HG02588 (cell line): ENCODE results near the gene DPP10.
"Not testable (repeated sequence)": the region's sequence is repeated elsewhere in the genome, so short reads cannot be mapped to it uniquely, and the experiment has no call there.

ENCODE experiments used
- ATAC-seq: cut with Tn5 transposase; IDR thresholded peaks from one replicate; pipeline ENCODE4 v1.9.1; 2021; ENCODE audit warnings: mild to moderate bottlenecking, moderate library complexity; ENCODE audit not compliant: unreplicated experiment

DPP10 gene

DNA sequence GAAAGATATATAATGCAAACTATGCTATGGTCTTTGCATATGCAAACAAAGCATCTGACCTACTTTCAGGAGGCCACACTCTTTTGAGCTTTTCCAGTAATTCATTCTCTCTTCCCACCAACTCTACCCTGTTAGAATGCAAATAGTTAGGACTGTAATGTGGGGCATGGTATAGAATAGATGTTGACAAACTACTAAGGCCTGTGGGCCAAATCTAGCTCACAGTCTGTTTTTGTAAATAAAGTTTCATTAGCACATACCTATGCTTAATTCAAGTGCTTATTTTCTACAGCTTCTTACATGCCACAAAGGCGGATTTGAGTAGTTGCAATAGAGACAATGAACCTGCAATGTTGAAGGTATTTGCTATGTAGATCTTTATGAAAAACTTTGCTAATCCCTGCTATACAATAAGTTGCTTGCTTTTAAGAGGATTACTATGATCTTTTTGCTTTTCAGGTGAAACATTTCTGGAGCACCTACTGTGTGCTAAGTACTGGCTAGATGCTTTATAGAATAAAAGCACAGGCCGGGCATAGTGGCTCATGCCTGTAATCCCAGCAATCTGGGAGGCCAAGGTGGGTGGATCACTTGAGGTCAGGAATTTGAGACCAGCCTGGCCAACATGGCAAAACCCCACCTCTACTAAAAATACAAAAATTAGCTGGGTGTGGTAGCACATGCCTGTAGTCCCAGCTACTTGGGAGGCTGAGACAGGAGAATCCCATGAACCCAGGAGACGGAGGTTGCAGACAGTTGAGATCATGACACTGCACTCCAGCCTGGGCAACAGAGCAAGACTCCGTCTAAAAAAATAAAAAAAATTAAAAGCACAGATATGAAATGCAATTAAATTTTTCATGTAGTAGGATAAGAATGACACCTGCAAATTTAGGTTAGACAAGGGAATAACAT is 267.8 kb downstream of the DPP10 start:
- ATAC-seq = no peak

DNA sequence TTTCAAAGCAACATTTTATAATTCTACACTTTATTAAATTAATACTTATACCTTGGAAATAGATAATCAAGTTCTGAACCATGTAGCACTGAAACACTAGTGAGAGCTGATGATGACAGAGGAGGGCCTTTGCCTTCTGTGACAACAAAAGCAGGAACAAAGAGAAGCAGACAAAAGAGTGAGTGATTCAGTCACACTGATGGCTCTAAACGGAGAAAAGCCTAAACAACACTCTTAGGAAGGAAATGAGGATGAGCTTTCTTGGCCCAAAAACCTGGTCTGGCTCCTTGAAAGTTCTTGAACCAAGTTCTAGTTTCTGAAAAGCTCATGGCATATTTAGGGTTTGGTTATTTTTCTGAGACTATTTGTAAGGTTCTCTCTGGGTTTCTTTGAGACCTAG is 271.9 kb downstream of the DPP10 start:
- no peak for ATAC-seq

DNA sequence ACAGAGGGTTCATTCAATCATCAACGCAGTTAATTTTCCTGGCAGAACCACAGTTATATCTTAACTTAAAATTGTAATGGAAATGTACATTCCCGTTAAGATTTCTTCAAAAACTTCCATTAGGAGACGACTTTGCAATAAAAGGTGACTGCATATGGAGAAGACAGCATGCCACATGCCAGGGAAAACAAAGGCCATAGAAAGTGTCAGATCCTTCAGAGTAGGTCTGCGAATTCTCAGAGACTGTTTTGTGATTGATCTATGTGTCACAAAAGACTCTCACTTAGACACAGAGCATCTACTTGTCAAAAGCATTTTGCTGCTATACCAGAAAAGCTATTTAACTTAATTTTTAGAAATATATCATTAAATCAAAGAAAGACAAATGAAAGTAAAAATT is 274.6 kb downstream of the DPP10 start:
- ATAC-seq = no peak

DNA sequence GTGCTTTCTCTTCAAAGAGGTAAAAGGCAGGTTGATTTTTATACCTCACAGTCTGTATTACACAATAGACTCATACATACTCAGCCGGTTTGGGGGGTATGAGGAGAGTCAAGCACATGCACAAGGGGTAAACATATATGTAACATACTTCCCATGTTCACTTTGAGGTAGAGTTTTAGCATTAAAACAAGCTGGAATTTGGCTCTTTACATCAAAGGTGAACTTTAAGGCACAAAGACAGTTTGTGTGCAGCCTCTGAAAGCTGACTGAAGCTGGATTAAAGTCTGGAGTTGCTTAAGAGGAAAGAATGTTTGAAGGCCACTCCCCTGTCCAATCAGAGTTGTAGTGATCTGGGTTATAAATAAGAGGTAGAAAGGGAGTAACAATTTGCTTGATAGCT is 282.0 kb downstream of the DPP10 start:
- ATAC-seq = no peak

DNA sequence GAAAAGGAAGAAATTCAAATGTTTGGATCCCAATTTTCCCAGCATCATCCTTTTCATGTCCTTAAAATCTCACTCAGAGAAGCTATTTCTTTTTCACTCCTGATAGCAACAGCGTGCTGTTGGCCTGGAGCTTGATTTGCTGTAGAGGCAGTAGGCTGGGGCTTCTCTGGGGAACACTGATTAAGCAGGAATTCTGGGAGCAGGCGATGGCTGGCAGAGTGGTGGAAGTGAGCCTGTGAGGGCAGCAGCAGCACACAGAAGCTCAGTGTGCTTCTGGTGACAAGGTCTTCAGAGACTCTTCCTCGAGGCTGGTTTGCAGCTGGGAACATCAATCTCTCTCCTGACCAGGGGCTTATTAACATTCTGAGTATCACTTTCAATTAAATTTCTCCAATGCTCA is 284.6 kb downstream of the DPP10 start:
- ATAC-seq = no peak

DNA sequence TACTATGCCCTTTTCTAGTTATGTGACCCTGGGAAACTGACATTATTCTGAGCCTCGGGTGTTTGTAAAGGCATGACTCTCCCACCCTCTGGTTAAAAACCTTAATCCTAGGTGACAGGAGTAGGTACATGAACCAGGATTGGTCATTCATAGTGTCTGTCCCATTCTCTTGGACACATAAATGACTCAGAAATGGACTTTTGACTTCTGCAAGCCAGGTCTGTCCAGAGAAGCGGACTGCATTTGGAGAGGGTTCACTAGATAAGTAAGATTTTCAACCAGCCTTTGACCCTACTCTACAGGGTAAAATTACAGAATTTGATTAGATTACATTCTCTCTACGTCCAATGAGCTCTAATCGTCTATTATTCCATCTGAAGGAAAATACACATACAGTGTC is 285.9 kb downstream of the DPP10 start:
- no peak for ATAC-seq

DNA sequence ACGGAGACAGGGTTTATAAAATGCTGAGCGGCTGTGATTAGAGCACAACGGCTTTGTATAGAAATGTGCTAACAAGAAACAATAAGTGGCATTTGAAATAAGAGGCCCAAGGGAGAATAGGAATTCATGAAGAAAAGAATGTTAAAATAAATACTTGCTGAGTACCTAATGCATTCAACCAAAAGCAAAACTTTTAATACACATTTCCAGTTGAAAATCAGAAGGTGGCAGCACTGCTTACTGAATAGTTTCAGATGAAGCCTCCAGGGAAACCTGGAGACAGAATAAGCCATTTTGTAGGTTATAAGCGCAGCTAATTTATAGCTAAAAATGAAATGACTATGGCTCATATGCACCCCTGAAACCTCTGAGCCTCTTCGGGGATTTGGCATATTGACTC is 286.6 kb downstream of the DPP10 start:
- no peak for ATAC-seq

DNA sequence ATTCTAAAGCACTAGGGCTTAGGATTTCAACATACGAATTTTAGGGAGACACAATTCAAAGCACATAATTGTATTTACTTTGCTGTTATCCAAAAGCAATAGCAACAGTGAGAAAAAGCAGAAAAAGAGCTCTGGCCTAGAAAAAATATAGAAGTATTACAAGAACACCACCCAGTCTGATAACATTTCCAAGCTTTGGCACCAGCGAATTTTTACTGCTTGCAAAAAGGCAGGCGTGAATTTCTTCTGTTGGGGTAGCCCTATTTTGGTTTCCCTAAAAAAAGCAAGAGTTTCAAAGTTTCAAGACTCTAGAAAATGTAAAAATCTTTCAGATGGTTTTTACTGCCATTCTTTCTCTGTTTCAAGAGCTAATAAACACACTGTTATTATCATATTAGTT is 292.7 kb downstream of the DPP10 start:
- ATAC-seq = no peak

DNA sequence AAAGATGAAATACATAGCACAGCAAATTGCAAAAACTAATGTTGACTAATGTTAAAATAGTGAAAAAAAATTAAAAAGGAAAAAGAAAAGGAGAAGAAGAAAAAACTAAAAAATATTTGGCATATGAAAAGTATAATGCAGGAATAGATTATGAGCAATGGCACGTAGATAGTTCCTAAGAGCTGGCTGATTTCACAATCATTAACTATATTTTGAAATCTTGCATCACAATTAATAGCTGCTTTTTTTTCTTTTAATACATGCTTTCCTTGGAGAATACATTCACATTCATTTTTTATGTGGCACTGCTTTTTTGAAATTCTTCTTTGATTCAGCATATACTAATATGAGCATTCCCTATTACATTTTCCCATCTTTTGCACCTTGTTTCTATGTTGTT is 299.8 kb downstream of the DPP10 start:
- ATAC-seq = no peak

DNA sequence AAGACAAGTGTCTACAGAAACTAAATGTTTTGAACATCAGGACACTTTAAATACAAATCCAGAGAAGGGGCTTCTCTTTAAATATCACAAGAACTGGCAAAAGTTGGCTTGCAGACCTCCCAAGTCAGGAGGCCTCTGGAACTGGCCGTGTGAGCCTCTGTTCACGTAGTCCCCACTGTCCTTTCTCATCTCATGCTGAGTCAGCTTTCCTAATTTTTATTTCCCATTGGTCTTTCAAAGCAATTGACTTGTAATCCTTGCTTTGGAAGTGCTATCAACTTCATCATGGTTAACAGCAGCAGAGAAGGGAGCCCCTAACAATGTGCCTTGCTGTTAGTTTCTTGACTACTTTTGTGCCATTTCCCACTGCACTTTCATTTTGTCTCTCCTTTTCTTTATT is 303.3 kb downstream of the DPP10 start:
- no peak for ATAC-seq

DNA sequence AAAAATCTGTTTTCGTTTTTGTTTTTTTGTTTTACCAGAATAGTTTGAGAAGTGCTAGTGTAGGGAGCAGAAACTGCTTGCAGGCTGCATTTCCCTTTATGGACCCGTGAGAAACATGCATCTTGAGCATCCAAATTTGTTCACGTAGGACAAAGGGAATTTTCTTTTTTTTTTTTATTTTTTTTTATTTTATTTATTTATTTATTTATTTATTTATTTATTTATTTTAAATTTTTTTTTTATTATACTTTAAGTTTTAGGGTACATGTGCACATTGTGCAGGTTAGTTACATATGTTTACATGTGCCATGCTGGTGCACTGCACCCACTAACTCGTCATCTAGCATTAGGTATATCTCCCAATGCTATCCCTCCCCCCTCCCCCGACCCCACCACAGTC is 305.7 kb downstream of the DPP10 start:
- not testable (repeated sequence) for ATAC-seq

DNA sequence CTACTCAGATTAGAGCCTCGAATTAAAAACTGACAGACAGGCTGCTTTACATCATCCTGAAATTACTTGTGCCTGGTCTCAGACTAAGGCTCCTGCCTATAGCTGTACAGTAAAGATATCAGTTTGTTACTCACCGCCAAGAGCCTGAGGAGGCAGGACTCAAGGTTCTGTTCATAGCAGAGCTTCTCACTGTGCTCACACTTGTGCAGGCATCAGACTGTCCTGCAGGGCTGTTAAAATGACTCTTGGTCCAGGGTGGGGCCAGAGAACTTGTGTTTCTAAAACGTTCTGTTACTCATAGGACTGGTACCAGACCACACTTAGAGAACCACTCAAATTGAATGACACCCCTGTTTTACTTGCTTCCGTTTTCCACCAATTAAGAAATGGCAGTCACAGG is 310.0 kb downstream of the DPP10 start:
- ATAC-seq = no peak

DNA sequence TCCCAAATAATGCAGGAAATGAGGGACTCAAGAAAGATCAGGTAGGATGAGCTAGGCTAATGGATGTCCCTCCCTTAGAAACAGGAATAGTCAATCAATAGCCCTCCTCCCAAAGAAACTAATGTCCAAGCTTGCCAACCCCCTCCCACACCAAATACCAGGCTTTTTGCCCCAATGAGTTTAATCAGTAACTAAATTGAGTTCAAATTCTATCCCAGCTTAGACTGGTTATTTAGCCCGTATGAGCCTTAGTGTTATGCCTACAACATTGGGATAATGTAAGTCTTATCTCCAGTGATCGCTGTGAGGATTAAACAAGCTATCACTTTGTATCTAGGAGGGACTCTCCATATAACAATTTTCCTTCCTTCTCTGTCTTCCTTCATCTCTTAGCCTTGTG is 310.7 kb downstream of the DPP10 start:
- no peak for ATAC-seq

DNA sequence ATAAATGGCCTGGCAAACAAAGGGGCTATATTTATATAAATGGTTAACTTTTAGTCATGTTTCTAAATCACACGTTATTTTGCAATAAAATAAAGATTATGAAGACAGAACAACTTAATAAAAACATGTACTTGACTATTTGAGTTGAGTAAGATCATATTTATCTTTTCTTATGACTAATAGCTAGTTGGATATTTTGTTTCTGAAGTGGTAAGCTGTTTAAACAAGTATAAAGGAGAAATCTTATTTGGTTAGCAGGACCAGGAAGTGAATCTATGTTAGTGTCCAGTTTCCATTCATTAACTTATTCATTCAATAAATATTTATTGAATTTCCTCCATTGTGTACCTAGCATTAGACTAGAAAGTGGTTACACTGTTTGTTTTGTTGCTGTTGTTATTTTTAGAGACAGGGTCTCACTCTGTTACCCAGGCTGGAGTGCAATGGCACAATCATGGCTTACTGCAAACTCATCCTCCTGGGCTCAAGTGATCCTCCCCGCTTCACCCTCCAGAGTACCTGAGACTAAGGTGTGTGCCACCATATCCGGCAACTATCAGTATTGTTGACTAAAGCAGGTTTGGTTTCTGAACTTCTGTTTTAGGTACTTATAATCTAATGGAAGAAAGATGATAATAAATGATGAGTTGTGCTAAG is 312.6 kb downstream of the DPP10 start:
- no peak for ATAC-seq

DNA sequence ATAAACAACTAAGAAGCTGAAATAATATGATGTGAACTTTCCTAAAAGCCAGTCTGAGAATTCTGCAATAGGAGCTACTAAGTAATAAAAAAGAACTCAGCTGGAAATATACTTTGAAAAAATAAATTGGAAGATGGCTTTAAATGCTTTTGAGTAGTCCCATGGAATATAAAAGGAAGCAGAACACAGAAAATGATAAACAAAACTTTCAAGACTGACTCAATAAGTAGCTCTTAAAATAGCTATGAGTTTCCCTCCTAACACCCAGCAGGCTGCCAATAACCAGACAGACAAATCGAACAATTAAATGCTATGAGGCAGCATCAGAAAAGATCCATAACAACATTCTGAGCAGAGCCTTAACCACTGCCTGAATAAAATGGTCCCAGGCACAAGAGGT is 319.9 kb downstream of the DPP10 start:
- no peak for ATAC-seq

DNA sequence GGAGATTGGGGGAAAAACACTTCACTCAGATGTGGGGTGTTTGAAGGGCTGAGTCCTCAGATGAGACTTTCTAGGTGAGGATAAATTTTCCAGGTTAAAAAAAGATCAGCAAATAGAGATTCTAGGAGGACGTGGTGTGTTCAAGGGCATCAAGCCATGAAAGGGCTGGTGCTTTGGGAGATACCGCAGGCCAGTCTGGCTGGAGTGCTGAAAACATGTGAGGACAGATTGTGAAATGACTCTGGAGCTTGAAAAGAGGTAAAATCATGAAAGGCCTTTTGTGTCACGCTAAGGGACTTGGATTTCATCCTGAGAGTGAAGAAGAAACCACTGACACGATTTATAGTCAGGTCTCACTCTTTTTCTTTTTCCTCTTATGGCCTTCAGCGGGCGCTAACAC is 320.5 kb downstream of the DPP10 start:
- ATAC-seq = no peak

DNA sequence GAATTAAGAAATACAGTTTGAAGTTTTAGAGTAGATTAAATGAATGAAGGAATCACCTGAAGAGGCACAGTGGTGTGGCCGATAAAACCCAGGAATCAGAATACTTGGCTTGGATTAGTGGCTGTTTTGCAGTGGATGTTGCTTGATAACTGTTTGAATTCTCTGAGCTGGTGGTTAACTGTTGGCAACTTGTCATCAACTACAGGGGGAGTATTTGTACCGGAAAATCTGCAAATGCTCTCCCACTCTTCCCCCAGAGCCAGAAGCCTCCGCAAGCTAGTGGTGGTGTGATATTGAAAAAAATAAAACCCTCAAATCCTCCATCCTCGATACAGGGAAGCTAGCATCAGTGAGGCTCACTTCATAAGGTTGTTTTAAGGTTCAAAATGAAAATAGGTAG is 326.7 kb downstream of the DPP10 start:
- no peak for ATAC-seq

DNA sequence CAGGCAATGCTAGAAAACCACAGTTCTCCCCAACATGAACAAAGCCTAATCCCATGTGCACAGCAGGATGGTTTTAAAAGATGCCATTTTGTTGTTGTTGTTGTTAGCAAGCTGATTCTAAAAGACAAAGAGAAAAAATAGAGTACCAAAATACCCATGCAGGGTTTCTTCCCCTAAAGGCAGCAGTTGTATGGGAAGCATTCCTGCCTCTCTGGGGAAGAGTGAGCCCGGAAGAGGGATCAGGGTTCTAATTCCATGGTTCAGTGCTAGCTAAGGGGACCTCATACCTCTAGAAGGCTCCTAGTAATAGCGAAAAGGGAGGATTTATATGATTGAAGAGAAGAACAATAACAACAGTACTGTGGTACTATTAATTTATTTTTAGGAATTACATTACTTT is 327.6 kb downstream of the DPP10 start:
- ATAC-seq = no peak

DNA sequence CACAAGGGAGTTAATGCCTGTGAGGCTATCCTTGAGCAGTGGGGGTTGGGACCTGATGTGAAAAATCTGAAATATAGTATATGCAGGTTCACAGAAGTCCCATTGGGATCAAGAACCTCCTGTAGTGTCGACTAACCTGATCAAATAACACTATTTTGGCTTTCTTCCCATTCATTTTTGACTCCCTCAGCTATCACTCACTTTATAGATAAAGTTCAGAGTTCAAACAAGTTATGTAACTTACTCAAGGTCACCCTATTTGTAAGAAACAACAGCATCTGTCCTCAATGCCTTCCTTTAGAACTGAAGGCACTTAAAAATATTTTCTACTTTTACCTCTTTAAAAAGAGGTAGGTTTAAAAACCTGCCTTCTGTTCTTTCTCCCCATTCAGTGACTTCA is 341.6 kb downstream of the DPP10 start:
- ATAC-seq = no peak

DNA sequence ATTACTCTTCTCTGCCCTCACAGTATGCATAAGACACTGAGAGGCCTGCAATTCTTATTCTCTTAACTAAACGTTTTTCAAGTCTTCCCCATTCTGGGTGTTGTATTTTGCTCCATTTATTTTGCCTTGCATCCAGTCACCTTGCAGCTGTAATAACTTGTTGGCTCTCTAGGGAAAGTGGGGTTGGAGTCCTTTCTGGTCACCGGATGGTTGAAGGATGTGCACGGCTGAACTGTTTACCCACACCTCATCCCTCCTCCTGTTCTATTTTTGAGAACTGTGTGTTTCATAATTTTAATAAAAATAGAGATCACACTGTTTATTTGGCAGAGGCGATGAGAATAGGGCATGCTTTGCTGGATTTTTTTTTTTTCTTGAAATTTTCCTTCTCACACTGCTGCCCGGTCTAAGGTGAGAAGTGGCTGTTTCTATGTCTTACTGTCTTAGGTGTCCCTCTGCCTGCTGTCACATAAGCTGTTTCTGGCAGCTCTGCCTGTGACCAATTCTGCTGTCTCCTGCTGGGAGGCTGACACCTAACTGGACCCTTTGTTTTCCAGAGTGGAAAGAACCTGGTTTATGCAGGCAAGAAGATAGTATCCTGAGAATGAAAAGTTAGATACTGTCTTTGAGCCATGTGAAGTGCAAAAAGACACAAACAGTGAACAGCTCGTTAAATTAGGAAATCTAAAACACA is 342.6 kb downstream of the DPP10 start:
- no peak for ATAC-seq

DNA sequence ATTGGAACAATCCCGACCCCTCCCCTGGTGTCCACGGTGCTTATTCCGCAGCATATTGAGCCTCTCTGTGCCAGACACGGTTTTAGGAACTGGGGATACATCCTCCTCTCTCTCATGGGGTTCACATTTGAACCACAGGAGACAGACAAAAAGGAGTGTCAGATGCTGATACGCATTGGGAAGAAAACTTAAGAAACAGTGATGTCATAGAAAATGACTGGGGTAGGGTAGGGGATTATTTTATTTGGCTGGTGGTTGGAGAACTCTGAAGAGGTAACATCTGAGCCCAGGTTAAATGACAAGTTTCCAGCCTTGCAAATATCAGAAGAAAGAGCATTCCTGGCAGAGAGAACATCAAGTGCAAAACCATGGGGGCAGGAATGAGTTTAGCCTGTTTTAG is 344.5 kb downstream of the DPP10 start:
- ATAC-seq = no peak

DNA sequence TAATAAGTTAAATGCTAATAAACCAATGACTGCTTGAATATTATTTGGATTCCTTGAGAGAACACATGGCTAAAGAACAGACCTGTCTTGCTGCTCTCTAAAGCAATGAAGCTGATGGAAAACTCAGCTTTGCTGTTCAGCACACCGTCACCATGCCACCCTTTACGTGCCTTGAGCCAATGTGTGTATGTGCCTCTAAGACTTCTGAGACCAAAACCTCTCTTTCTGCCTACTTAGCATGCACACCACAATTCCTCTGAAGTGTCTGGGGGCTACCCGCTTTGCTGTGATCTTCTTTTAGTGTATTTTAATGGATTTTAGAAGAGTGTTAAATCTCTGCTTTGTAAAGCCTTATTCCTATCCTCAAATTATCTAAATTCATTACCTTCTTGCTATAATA is 345.0 kb downstream of the DPP10 start:
- no peak for ATAC-seq
